Dermis blood vessel endothelial cell (primary cell): ENCODE data around the gene LRRC10. TPM values are rescaled to one million over a fixed set of nuclear protein-coding genes. Genes with fewer than 3 reads are reported as not detected.

Source experiments
- DNase-seq: peaks from one replicate; pipeline ENCODE4 v3.0.0; 2010
- total RNA-seq: library from RNA; depleted of rRNA; stranded (reverse); fragments of >200 nt; gene quantifications from 2 replicates; pipeline ENCODE4 v1.2.3, GENCODE V29; 2014

Gene LRRC10
- total RNA-seq, 1 donor from 2014 or later = not detected

DNA sequence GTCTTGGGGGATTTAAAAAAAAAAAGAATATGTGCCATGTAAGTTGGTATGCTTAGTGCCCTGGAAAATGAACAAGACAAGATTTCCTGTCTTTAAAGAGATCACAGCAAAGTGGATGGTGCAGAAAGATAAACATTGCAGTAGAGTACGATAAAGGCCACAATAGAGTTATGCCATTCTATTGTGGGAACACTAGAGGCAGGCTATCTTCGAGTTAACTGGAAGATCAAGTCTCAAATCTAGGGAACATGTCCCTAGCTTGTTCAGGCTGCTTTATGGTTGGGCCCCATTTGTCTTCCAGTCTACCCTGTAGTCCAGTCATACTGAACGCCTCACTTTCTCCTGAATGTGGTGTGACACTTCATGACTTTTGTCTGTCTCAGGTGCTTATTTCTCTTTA lies 44.1 kb downstream of the LRRC10 start:
- no peak for DNase-seq

DNA sequence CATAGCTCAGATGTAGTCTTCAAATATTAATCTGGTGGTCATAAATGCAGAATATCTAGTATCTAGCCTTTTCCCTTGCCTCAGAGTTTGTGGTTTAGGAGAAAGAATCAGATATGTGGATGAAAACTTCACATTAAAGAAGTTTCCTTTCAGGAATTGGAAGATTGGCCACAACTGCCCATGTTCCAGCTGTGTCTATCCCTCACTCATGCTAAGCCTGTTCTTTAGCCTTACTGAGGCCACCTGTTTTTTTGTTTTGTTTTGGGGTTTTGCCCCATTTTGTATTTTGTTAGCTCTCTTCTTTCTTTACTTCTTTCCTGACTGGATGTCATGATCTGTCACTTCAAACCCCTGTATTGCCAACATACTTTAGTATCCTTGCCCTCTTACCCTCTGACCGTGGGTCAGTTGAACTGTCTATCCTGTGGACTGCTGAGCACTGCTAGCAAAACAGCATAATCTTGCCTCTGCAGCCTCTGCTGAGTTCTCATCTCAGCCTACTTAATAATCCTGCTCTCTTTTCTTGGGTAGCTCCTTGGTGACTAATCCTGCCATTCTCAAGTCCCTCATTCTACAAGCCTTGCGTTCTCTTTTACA lies 47.4 kb downstream of the LRRC10 start:
- DNase-seq = no peak

Other genes starting within 250 kb of the LRRC10 start
- gene FRS2, start 140.5 kb downstream of the LRRC10 start, total RNA-seq = 17.4 and 23.3 TPM in 2 replicates
- gene CCT2, start 25.4 kb downstream of the LRRC10 start, total RNA-seq = 223 and 259 TPM in 2 replicates
- gene BEST3, start 88.4 kb upstream of the LRRC10 start, total RNA-seq = 0.09 and 0.17 TPM in 2 replicates
- gene RAB3IP, start 128.0 kb upstream of the LRRC10 start, total RNA-seq = 19.1 and 19.9 TPM in 2 replicates
- under 0.01 and 0.09 TPM in 2 replicates for gene MYRFL, start 214.3 kb upstream of the LRRC10 start, total RNA-seq